Activated gamma-delta T cell (primary cell): ENCODE measurements around the gene TLR5.
"Not testable (repeated sequence)": the region's sequence is repeated elsewhere in the genome, so short reads cannot be mapped to it uniquely, and the experiment has no call there.

Experiments
- DNase-seq: peaks from one replicate; lab custom pipeline; 2025; lab: John Stamatoyannopoulos, UW
- total RNA-seq, 2 donors: gene quantifications; one replicate each; lab custom pipeline; 2026; lab: John Stamatoyannopoulos, UW

Gene TLR5, protein sequence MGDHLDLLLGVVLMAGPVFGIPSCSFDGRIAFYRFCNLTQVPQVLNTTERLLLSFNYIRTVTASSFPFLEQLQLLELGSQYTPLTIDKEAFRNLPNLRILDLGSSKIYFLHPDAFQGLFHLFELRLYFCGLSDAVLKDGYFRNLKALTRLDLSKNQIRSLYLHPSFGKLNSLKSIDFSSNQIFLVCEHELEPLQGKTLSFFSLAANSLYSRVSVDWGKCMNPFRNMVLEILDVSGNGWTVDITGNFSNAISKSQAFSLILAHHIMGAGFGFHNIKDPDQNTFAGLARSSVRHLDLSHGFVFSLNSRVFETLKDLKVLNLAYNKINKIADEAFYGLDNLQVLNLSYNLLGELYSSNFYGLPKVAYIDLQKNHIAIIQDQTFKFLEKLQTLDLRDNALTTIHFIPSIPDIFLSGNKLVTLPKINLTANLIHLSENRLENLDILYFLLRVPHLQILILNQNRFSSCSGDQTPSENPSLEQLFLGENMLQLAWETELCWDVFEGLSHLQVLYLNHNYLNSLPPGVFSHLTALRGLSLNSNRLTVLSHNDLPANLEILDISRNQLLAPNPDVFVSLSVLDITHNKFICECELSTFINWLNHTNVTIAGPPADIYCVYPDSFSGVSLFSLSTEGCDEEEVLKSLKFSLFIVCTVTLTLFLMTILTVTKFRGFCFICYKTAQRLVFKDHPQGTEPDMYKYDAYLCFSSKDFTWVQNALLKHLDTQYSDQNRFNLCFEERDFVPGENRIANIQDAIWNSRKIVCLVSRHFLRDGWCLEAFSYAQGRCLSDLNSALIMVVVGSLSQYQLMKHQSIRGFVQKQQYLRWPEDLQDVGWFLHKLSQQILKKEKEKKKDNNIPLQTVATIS
- 1.0 to 3.4 reads per million in 2 donors for total RNA-seq

DNA sequence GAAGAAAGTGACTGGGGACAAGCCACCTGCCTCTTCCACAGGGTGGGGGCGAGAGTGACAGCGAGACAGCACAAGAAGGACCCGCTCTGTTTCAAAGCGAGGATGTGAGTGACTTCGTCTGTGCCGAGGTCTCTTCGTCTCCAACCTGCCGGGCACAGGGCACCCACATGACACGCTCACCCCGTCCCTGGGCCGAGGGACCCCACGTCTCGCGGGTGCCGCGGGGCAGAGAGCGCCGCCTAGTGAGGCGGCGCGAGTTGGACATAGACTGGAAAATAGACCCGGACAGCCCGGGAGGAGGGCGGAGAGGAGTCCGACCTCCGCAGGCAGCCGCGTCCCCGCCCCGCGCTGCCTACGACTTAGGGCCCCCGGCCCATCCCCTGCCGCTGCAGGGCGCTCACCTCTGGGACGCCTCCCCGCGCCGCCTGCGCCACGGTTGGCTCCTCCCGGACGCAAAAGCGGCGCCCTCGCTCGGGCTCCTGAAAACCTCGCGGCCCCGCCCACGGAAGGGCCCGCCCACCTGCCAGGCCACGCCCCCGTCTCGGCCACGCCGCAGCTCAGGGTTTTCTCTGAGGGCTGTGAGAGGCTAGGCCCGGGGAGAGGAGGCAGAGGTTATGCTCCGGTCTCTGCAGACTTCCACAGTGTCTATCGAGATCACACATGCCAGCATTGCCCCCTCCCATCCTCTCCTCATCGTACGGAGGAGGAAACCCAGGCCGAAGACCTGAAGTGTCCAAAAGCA is at the start of gene TLR5:
TSS of gene TLR5 (minus strand) at position 454 of the 742 bp plus-strand sequence. CDS start 30,217 bp downstream, outside the sequence.
- peak; percentile 68 for DNase-seq

DNA sequence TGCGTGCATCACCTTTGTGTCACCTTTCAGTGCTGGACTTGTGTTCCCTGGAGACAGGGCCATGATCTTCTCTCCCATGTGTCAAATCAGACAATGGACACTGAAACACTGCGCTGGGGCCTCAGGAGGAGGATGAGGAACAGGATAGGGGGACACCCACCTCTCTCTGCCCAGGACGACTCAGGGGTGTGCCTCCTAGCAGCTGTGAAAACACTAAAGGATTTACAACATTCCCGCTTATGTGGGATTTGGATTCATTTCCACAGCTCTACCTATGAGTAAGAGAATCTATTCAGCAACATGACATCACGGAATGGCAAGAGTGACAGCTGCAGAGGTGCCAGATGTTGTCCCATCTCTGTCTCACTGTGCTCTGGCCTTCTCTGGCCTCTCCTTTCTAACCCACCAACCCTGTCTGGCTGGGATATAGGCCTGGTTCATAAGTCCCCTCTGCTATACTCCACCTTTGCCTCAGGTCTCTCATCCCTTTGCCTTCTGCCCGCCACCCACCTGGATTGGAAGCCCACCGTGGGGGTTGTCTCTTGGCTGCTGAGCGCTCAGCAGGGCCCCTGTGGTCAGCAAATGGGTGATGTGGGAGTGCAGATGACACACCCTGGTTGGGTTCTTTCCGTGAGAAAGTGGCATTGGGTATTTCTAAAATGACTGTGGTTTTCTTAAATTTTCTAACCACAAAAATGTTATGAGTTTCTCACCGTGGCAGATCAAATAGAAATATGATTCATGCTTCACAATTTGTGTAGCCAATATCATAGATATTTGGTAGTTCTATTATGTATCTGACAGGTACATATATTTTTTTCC is 47.1 kb upstream of the TLR5 start:
- DNase-seq: no peak

DNA sequence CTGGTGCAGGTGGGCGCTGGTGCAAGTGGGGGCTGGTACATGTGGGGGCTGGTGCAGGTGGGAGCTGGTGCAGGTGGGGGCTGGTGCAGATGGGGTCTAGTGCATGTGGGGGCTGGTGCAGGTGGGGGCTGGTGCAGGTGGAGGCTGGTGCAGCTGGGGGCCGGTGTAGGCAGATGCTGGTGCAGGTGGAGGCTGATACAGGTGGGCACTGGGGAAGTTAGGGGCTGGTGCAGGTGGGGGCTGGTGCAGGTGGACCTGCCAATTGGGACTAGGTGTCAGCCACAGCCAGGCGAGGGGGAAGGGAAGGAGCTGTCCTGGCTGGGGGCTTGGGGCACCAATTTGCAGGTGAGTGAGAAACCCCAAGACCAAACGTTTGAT is 46.5 kb upstream of the TLR5 start:
- no peak for DNase-seq

DNA sequence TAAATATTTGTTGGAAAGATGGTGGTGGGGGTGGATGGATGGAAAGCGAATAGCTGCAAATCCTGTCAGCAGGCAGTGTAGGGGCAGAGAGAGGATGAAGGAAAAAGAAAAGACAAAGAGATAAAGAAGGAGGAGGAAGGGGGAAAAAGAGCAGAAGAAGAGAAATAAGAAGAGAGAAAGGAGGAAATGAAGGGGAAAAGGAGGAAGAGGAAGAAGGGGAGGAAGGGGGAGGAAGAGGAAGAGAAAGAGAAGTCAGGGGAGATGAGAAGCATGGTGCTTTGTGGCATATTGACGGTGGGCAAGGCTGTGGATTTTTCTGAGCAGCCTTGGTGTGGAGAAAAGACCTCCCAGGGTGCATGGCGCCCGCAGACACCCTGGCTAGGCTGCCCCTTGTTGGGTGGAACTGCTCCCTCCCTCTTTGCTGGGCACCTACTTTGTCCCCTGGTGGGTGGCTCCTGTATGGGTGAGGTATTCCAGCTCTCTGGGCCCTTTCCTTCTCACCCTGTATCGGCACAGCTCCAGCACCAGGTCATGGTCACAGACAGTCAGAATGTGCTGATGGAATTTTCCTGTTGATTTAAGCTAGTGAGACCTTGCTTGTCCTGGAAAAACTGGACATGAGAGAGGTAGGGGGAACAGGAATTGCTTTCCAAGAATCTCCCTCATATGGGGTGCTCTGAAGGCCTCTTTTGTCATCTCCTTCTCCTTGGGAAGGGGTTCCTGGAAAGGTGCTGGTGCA is 45.7 kb upstream of the TLR5 start:
- DNase-seq: no peak

DNA sequence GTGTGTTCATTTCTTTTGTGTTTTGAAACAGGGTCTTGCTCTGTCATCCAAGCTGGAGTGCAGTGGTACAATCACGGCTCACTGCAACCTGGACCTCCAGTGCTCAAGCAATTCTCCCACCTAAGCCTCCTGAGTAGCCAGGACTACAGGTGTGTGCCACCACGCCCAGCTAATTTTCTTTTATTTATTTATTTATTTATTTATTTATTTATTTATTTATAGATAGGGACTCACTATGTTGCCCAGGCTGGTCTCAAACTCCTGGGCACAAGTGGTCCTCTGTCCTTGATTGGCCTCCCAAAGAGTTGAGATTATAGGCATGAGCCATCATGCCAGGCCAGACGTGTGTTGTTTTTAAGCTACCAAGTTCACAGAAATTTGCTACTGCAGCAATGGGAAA is 43.8 kb upstream of the TLR5 start:
- no peak for DNase-seq

DNA sequence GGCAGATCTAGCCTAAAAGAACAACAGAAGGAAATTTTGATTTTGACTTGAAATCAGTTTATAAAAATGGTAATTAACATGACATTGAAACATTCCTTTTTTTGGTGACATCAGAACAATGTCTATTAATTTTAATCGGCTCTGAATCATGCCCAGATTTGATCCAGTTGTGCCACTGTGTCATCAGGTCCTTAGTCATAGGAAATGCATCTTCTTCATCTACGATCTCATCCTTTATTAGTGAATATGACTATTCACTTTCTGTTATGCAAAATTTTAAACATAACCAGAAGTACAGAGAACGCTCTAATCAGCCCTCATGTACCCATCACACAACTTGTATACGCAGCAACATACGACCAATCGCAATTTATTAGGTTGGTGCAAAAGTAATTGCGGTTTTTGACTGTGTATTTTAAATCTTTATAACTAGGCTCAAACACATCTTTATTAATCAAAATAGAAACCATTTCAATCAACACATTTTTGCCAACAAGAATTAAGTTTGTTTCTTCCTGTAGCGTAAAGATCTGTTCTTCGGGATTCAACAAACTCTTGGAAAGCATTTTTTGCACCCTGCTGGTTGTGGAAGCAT is 40.3 kb upstream of the TLR5 start:
- DNase-seq: no peak

DNA sequence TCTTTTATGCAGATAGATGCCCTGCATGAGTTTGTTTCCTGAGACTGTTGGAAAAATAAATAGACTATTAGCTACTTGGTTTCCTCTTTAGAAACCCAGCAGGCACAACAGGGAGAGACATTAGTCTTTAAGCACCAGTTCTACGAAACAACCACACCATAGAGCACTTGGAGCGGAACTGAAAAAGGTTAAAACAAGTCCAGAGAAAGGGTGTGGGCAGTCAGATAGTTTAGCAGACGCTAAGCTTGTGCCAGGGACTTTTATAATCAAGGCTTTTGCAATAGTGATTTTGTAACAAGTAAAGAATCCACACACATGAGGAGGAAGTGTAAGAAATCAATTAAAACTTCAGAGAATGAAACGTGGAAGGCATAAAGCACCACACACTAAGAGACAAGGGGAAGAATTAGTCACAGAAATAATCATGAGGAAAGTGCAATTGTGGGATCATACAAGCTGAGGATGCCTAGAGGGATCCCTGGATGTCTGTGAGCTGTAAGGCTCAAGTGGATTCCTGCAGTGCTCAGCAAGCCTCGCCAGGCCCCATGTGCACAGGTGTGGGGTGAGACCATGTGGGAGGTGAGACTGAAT is 37.8 kb upstream of the TLR5 start:
- no peak for DNase-seq

DNA sequence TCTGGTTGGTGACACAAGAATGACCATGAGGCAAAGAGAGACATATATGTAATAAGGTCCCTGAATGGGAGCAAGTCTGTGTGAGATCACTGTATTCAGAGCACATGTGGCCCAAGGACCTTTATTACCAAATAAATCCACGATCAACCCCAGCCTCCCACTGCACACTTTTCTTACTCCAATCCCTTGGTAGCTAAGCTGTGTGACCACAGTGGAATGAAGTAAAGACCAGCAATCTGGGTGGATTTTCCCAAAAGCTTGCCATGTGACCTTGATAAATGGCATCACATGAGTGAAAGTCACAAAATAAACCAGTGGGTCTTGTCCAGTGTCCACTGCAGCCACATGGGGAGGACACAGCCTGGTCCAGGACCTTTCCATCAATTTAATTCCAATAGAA is 36.7 kb upstream of the TLR5 start:
- no peak for DNase-seq

DNA sequence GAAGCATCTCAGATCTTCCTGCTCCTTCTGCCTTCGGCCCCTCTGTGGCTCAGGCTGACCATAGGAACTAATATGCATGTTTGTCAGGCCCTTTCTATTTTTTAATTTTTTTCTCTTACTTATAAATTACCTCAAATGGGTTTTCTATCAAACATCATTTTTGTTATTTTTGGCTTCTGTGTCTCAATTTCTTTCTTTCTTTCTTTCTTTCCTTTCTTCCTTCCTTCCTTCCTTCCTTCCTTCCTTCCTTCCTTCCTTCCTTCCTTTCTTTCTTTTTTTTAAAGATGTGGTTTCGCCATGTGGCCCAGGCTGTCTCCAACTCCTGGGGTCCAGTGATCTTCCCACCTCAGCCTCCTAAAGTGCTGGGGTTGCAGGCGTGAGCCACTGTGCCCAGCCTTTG is 36.2 kb upstream of the TLR5 start:
- DNase-seq: no peak

DNA sequence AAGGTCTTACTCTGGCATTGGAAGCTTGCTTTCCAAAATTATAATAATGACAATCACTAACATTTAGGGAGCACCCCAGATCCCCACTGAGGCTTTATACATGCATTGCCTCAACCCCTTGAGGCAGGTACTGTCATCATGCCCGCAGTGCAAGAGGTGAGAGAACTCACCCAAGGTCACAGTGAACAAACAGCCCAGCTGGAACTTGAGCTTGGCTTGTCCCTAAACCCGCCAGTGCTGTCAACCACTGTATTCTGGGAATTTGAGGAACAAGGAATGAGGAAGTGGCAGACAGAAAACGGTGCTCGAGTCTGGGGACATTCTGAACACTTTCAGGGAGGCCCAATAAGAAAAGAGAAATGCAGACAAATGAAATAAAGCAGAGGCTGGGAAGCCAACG is 34.6 kb upstream of the TLR5 start:
- DNase-seq: no peak

DNA sequence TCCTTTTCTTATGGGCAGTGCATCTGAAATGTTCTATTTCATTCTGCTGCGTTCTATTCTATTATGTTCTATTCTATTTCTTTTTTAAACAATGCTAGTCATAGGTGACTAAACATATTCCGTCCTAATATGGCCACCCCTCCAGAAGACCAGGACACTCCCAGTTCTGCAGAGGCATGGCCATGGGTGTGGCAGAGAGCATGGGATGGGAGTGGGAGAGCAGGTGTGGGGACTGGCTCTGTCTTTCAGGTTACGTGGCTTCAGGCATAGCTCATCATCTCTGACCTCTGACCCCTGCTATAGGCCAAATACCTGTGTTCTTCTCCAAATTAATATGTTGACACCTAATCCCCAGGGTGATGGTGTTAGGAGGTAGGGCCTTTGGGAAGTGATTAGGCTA is 33.4 kb upstream of the TLR5 start:
- no peak for DNase-seq

DNA sequence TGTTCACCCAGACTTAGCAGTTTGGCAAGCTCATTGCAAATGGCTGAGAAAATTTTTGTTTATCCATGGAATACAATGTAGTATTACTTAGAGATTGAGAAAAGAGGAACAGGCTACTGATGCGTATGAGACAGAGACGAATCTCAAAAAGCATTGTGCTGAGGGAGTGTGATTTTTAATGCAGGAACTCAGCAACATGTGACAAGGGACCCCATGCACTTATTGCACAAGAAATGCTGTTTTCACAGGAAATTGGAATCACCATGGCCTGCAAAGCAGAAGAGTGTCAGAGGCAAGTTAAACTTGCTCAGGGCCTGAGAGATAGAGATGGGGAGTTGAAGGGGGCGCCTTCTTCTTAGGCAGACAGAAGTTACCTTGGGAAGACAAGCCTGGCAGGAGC is 32.6 kb upstream of the TLR5 start:
- DNase-seq: no peak

DNA sequence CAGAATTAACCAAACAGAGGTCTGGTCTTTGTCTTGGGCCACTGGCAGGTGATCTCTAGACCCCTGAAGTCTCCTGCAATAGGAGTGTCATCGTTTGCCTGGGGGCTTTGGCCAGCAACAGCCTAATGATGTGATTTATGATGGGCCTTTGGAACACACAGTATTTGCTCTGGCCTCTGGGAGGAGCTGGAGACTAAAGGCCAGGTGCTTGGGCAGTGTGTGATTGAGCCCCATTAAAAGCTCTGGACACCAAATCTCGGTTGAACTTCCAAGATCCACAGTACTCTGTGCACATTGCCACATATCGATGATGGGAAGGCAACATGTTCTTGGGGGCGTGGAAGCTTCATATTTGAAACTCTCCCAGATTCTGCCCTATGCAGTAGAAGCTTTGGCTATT is 32.0 kb upstream of the TLR5 start:
- no peak for DNase-seq

DNA sequence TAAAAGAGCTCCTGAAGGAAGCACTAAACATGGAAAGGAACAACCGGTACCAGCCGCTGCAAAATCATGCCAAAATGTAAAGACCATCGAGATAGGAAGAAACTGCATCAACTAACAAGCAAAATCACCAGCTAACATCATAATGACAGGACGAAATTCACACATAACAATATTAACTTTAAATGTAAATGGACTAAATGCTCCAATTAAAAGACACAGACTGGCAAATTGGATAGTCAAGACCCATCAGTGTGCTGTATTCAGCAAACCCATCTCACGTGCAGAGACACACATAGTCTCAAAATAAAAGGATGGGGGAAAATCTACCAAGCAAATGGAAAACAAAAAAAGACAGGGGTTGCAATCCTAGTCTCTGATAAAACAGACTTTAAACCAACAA is 26.4 kb upstream of the TLR5 start:
- DNase-seq: not testable (repeated sequence)

DNA sequence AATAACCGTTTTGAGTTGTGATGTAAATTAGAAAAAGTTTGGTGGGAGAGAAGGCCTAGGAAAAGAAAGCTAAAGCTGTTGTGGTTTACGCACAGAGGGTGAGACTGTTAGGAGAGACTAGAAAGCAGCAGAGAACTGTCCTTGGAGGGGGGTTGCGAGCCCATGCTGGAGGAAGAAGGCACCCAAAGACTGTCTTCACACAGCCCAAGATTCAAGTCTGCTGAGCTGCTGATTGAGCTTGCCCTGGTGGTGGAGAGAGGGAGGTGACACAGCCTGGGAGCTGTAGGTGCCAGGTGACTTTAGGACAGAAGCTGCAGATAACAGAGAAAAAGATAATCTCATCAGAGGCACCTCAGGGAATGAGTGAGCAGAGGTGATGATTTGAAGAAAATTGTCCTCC is 18.3 kb upstream of the TLR5 start:
- no peak for DNase-seq

DNA sequence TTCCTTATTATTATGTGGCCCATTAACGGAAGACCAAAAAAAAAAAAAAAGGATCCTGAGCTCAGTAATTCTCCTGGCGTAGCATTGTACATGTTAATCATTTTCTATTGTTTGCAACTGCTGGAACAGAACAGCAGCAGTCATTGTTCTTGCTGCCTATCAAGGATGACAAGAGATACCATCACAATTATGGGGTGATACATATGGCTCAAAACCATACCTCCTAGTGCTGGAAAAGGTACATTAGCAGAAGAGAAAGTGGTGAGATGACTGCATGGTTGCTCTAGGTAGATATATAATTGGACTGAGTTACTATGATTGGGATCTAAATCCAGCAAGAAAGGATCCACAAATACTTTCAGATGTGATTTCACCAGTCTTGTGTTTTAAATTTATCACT is 13.3 kb upstream of the TLR5 start:
- no peak for DNase-seq

DNA sequence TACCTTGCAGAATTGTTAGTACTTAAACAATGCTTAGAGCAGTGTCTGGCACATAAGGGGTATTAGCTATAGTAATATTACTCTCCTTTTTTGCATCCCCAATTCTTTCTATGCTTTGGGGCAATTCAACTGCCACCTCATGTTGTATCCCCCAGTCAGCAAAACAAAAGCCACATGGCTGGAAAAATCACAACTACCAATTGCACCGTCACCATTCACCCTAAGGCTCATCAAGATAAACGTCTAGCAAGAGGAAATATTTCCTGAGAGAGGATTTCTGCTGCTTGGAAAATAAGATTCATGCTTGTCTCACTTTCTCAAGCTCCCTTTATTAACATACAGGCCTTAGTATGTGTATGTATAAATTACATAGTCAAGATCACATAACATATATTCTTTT is 12.1 kb upstream of the TLR5 start:
- no peak for DNase-seq

DNA sequence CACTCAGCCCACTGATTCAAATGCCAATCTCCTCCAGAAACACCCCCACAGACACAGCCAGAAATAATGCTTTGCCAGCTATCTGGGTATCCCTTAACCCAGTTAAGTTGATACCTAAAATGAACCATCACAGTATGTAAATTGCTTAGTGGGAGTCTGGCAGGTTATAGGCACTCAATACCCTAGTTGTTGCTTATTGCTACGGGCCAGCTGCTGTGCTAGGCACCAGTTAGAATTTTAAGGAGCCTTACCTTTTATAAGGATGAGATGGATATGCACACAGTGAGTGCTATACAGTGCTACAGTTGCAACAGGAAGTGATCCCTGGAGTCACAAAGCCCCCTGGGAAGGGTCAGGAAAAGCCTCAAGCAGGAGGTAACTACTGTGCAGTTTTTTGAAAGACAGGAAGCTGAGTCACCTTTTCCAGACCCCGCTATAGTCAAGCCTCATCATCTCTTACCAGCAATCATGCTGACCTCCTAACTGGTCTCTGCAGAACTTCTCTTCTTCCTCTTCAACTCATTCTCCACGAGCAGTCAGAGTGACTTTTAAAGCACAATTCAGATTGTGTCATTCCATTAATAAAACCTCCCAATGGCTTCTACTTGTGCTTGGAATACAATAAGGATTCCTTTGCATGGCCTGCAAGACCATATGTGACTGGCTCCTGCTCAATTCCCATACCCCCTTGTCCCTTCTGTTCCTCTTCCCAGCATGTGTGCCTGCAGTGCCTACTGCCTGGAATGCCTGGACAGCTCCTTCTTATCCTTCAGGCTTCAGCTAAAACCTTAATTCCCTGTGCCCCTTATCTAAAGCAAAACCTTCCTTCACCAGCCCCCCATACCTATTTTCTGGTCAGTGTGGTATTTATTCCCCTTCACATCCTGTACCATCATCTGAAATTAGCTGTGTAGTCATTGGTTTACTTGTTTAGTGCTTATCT is 10.4 kb upstream of the TLR5 start:
- no peak for DNase-seq

DNA sequence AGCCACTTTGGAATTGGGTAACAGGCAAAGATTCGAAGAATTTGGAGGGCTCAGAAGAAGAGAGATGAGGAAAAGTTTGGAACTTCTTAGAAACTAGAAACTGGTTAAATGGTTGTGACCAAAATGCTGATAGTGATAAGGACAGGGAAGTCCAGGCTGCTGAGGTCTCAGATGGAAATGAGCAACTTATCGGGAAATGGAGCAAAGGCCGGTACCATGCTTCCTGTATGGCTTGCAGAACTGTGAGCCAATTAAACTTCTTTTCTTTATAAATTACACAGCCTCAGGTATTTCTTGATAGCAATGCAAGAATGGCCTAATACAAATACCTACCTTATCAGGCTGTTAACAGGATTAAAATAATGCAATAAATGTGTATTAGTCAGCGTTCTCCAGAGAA is 9.4 kb upstream of the TLR5 start:
- DNase-seq: no peak
